Transverse colon (tissue), 4 donors: ENCODE results near the gene AP1S1.

ENCODE experiments used
- CTCF ChIP-seq, 5 experiments: fragments of 200-600 bp in 3 of 5; fragments of 450-650 bp in 2 of 5; sonication (generic) in 3 of 5; IDR thresholded peaks; 1 replicate in 2 of 5; 2 replicates in 3 of 5; pipeline ENCODE4 v1.5.1; 2016 to 2017; ENCODE audit warnings: antibody characterized with exemption in 5 of 5, inconsistent platforms in 3 of 5, mild to moderate bottlenecking in 2 of 5, moderate library complexity in 1 of 5
- POLR2AphosphoS5 ChIP-seq, 3 donors: sonication (generic); formaldehyde crosslinking; IDR thresholded peaks; one replicate each; pipeline ENCODE4 v1.6.1; 2016; ENCODE audit warnings: antibody characterized with exemption in 3 of 3

DNA sequence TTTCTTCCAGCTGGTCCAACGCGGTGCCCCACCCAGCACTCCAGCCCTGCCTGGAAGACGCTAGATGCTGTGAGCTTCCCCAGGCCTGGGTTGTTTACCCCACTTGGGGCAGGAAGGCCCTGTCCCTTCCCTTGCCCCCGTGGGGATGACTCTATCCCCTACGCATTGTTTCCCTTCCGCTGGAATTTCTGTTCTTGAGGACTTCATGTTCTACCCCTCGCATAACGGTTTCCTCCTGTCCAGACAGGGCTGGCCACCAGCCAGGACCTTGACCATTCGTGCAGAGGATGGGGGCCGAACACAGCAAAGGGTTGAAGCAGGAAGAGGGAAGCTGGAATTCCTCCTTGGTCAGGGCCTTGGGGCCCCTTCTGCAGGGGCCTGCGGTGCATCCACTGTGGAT lies 42.0 kb upstream of the AP1S1 start:
- TF ChIP-seq CTCF (IDR thresholded peaks at IDR 0.05) = no peak
- TF ChIP-seq POLR2AphosphoS5 (IDR thresholded peaks at IDR 0.05) = peak; percentile 36 to 71 (median 41)
